GM04504 (cell line): ENCODE results near the gene CDC14A.

ENCODE experiments used
- DNase-seq: peaks from one replicate; pipeline ENCODE4 v3.0.0-alpha.2; 2012; ENCODE audit warnings: low read depth

Gene CDC14A

GRCh38 chr1:100494393-100495084 is 142.2 kb downstream of the CDC14A start:
- DNase-seq = no peak

GRCh38 chr1:100496896-100497295 is 144.6 kb downstream of the CDC14A start:
- no peak for DNase-seq

GRCh38 chr1:100497796-100498195 is 145.5 kb downstream of the CDC14A start:
- no peak for DNase-seq

- no peak for DNase-seq
Measured at GRCh38 chr1:100499194-100499811, 147.0 kb downstream of the CDC14A start.

GRCh38 chr1:100502052-100502792 is 149.9 kb downstream of the CDC14A start:
- no peak for DNase-seq

- no peak for DNase-seq
Measured at GRCh38 chr1:100506217-100506616, 153.9 kb downstream of the CDC14A start.

- DNase-seq = no peak
Measured at GRCh38 chr1:100510451-100510850, 158.1 kb downstream of the CDC14A start.

GRCh38 chr1:100511058-100511457 is 158.8 kb downstream of the CDC14A start:
- DNase-seq = no peak

GRCh38 chr1:100511773-100512172 is 159.5 kb downstream of the CDC14A start:
- no peak for DNase-seq

- DNase-seq = no peak
Measured at GRCh38 chr1:100512803-100513352, 160.6 kb downstream of the CDC14A start.

GRCh38 chr1:100516857-100517256 is 164.6 kb downstream of the CDC14A start:
- no peak for DNase-seq

GRCh38 chr1:100517515-100517914 is 165.2 kb downstream of the CDC14A start:
- DNase-seq = no peak

- DNase-seq = no peak
Measured at GRCh38 chr1:100518023-100518422, 165.7 kb downstream of the CDC14A start.

- DNase-seq = no peak
Measured at GRCh38 chr1:100523038-100523652, 170.8 kb downstream of the CDC14A start.

GRCh38 chr1:100524355-100524754 is 172.0 kb downstream of the CDC14A start:
- no peak for DNase-seq

- DNase-seq = no peak
Measured at GRCh38 chr1:100526894-100527293, 174.6 kb downstream of the CDC14A start.

GRCh38 chr1:100528871-100529270 is 176.6 kb downstream of the CDC14A start:
- no peak for DNase-seq

GRCh38 chr1:100530141-100530540 is 177.8 kb downstream of the CDC14A start:
- DNase-seq = no peak

- DNase-seq = peak; percentile 17
Measured at GRCh38 chr1:100530880-100531487, 178.7 kb downstream of the CDC14A start.

- no peak for DNase-seq
Measured at GRCh38 chr1:100532645-100533044, 180.3 kb downstream of the CDC14A start.

- DNase-seq = no peak
Measured at GRCh38 chr1:100535264-100535663, 183.0 kb downstream of the CDC14A start.

GRCh38 chr1:100536031-100536430 is 183.7 kb downstream of the CDC14A start:
- DNase-seq = no peak
